Osteoblast (primary cell): Measurements from ENCODE around the gene SH3YL1. TPM values are rescaled to one million over a fixed set of nuclear protein-coding genes. Genes with fewer than 3 reads are reported as not detected.
A peak's percentile ranks its signal among the peaks of the same experiment; 100 is the strongest.

Experiments
- DNase-seq: peaks from one replicate; pipeline ENCODE4 v3.0.0; 2011; ENCODE audit warnings: low spot score, mixed read lengths; ENCODE audit not compliant: insufficient read length; ENCODE audit errors: missing footprints
- H2AFZ ChIP-seq: 2 replicates; pipeline ENCODE4 v1.6.0; 2011; ENCODE audit warnings: mild to moderate bottlenecking, low read length
- H3K27ac ChIP-seq: 2 replicates; pipeline ENCODE4 v1.5.1; 2011; ENCODE audit warnings: mild to moderate bottlenecking, low read depth, low read length, moderate library complexity
- H3K27me3 ChIP-seq: 2 replicates; pipeline ENCODE4 v1.6.0; 2012; ENCODE audit warnings: mild to moderate bottlenecking, control low read depth, inconsistent platforms, low read length, moderate library complexity; ENCODE audit not compliant: insufficient read depth
- H3K36me3 ChIP-seq: 2 replicates; pipeline ENCODE4 v1.5.1; 2011; ENCODE audit warnings: mild to moderate bottlenecking, low read length, control low read depth, moderate library complexity; ENCODE audit not compliant: insufficient read depth
- H3K4me1 ChIP-seq: 2 replicates; pipeline ENCODE4 v1.5.1; 2011; ENCODE audit warnings: mild to moderate bottlenecking, low read length, control low read depth, moderate library complexity; ENCODE audit not compliant: insufficient read depth
- H3K4me2 ChIP-seq: 2 replicates; pipeline ENCODE4 v1.6.0; 2011; ENCODE audit warnings: mild to moderate bottlenecking, low read length; ENCODE audit not compliant: insufficient read depth
- H3K4me3 ChIP-seq: fragments of 200-600 bp; sonication (generic); 3 replicates; pipeline ENCODE4 v1.5.1; 2012; ENCODE audit warnings: mild to moderate bottlenecking, low read length, inconsistent platforms; ENCODE audit not compliant: insufficient read depth
- H3K79me2 ChIP-seq: 2 replicates; pipeline ENCODE4 v1.6.0; 2012; ENCODE audit warnings: mild to moderate bottlenecking, low read length, control low read depth, inconsistent platforms; ENCODE audit not compliant: insufficient read depth
- H3K9me3 ChIP-seq: 2 replicates; pipeline ENCODE4 v1.5.1; 2011; ENCODE audit warnings: low read depth, low read length, control low read depth
- H4K20me1 ChIP-seq: 2 replicates; pipeline ENCODE4 v1.6.0; 2012; ENCODE audit warnings: mild to moderate bottlenecking, low read length, control low read depth; ENCODE audit not compliant: insufficient read depth
- CTCF ChIP-seq: IDR thresholded peaks from 2 replicates; pipeline ENCODE4 v1.5.1; 2011; ENCODE audit warnings: mild to moderate bottlenecking, low read depth, low read length, moderate library complexity; ENCODE audit errors: extremely low read depth
- total RNA-seq: library from RNA; depleted of rRNA; stranded (reverse); fragments of >200 nt; gene quantifications from 2 replicates; pipeline ENCODE4 v1.2.3, GENCODE V29; 2012

Gene SH3YL1
- total RNA-seq, 1 donor = 52.1 TPM

- peak overlapping the region; percentile 48 for H3K4me3 ChIP-seq
- peak overlapping the region; percentile 56 for H2AFZ ChIP-seq
- H4K20me1 ChIP-seq = no peaks in the 10 kb centered on the region
- H3K9me3 ChIP-seq = no peaks in the 10 kb centered on the region
- TF ChIP-seq CTCF = no peak
- H3K79me2 ChIP-seq = no peaks in the 10 kb centered on the region
- H3K4me2 ChIP-seq = peak overlapping the region; percentile 61
- DNase-seq = no peak
- no peaks in the 10 kb centered on the region for H3K27me3 ChIP-seq
- peaks cover 11% of the 10 kb centered on the region for H3K36me3 ChIP-seq
- H3K27ac ChIP-seq = no peak overlapping the region
- H3K4me1 ChIP-seq = no peaks in the 10 kb centered on the region
These were observed 49.7 kb downstream of the SH3YL1 start for GRCh38 chr2:213932-214693.

- H3K27ac ChIP-seq = no peak overlapping the region
- H3K27me3 ChIP-seq = no peaks in the 10 kb centered on the region
- H2AFZ ChIP-seq = no peak overlapping the region
- no peak for TF ChIP-seq CTCF
- no peak overlapping the region for H3K4me3 ChIP-seq
- DNase-seq = no peak
- H3K36me3 ChIP-seq = no peaks in the 10 kb centered on the region
- H3K9me3 ChIP-seq = no peaks in the 10 kb centered on the region
- no peaks in the 10 kb centered on the region for H3K79me2 ChIP-seq
- no peaks in the 10 kb centered on the region for H3K4me1 ChIP-seq
- no peak overlapping the region for H3K4me2 ChIP-seq
- H4K20me1 ChIP-seq = no peaks in the 10 kb centered on the region
These were observed 52.2 kb downstream of the SH3YL1 start for GRCh38 chr2:211486-212184.

GRCh38 chr2:210660-211059 is 53.2 kb downstream of the SH3YL1 start:
- H3K4me1 ChIP-seq = no peaks in the 10 kb centered on the region
- H3K27ac ChIP-seq = no peak overlapping the region
- no peak overlapping the region for H3K4me2 ChIP-seq
- H3K36me3 ChIP-seq = no peaks in the 10 kb centered on the region
- DNase-seq = no peak
- H3K9me3 ChIP-seq = no peaks in the 10 kb centered on the region
- H2AFZ ChIP-seq = no peak overlapping the region
- no peaks in the 10 kb centered on the region for H3K27me3 ChIP-seq
- H4K20me1 ChIP-seq = no peaks in the 10 kb centered on the region
- no peak overlapping the region for H3K4me3 ChIP-seq
- TF ChIP-seq CTCF = no peak
- H3K79me2 ChIP-seq = no peaks in the 10 kb centered on the region

GRCh38 chr2:209470-209869 is 54.4 kb downstream of the SH3YL1 start:
- Histone ChIP-seq H3K36me3 (no peaks in the 10 kb centered on the region), H3K4me2 (no peak overlapping the region), H3K27ac (no peak overlapping the region), H2AFZ (no peak overlapping the region), H4K20me1 (no peaks in the 10 kb centered on the region), H3K27me3 (no peaks in the 10 kb centered on the region), H3K4me1 (no peaks in the 10 kb centered on the region), H3K4me3 (no peak overlapping the region), H3K9me3 (no peaks in the 10 kb centered on the region), H3K79me2 (no peaks in the 10 kb centered on the region)
- TF ChIP-seq CTCF = no peak
- no peak for DNase-seq
